GM19099 (cell line): Measurements from ENCODE around the gene HTRA3.

Experiments used
- POLR2A ChIP-seq: IDR thresholded peaks from 3 replicates; pipeline ENCODE4 v1.6.1; 2011; ENCODE audit warnings: low read depth; ENCODE audit not compliant: insufficient read length; ENCODE audit errors: extremely low read depth

The HTRA3 gene

DNA sequence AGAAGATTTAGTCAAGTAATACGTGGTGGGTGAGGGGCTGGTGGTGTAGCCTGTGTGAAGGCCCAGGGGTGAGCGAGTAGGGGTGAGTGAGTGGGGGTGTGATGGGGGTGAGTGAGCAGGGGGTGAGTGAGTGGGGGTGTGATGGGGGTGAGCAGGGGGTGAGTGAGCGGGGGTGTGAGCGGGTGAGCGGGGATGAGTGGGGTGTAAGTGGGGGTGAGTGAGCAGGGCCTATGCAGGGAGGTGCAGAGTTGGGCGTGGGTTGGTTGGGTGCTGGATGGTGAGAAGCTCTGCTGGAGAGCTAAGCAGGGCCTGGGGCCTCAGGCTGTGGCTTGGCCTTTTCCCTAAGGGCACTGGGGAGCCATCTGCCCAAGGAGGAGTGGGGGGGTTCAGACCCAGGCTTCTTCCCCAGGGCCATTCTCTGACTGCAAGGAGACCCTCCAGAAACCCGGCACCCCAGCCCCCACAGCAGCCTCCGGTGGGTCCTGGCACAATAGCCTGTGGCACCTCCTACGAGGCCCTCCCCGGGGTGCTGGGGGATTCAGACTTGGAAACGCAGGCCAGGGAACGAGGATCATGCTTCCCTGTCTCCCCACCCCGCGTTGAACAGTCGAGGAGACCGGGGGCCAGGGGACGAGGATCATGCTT is 40.1 kb upstream of the HTRA3 start:
- no peak for TF ChIP-seq POLR2A

DNA sequence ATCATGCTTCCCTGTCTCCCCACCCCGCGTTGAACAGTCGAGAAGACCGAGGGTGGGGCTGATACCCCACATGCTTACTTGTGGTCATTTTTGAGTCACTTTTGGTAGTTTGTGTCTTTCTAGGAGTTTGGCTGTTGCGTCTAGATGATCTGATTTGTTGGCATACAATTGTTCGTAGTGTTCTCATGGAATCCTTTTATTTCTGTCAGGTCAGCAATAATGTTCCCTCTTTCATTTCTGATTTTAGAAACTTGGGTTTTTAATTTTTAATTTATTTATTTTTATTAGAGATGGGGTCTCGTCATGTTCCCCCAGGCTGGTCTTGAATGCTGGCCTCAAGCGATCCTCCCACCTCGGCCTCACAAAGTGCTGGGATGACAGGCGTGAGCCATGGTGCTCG is 39.5 kb upstream of the HTRA3 start:
- TF ChIP-seq POLR2A: no peak

DNA sequence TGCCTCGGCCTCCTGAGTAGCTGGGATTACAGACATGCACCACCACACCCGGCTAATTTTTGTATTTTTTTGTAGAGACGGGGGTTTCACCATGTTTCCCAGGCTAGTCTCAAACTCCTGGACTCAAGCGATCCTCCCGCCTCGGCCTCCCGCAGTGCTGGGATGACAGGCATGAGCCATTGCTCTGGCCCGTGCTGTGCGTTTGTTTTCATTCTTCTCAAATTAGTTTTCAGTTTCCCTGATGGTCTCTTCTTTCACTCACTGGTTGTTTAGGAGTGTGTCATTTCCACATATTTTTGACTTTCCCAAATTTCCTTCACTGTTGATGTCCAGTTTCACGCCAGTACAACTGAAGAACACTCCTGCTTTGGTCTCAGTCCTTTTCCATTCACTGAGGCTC is 38.7 kb upstream of the HTRA3 start:
- TF ChIP-seq POLR2A: no peak

DNA sequence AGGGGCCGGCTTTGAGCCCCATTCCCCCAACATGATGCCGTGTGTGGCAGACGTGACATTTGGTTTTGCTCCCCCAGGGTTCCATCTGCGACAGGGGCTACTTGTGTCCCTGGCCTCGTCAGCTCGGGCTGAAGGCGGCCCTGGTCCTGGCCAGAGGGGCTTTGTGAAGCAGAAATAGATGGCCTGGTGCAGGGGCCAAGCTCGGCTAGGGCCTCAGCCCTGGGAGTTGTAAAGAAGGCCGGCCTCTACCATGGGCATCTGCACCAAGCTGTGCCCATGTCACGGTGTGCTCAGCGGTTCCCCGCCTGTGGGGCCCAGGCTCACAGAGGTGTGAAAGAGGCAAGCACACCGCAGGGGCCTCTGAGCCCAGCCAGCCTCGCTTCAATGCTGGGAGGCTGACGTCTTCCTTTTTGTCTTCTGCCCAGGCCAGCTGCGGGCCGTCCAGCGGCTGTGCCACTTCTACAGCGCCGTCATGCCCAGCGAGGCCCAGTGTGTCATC is 38.0 kb upstream of the HTRA3 start:
- no peak for TF ChIP-seq POLR2A

DNA sequence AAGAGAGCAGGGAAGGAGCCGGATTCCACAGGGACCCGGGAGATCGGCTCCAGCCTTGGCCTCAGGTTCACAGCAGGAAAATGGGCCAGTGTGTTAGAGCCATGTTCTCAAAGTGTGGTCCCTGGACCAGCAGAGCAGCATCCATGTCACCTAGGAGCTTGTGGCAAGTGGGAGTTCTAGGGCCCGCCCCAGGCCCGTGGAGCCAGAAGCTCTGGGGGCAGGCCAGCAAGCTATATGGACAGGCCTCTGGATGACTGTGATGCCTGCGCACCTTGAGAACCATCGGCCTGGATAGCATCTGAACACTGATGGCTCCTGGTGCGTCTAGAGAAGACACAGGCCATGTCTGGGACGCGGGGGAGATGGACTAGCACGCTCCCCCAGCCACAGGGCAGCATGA is 36.8 kb upstream of the HTRA3 start:
- no peak for TF ChIP-seq POLR2A

DNA sequence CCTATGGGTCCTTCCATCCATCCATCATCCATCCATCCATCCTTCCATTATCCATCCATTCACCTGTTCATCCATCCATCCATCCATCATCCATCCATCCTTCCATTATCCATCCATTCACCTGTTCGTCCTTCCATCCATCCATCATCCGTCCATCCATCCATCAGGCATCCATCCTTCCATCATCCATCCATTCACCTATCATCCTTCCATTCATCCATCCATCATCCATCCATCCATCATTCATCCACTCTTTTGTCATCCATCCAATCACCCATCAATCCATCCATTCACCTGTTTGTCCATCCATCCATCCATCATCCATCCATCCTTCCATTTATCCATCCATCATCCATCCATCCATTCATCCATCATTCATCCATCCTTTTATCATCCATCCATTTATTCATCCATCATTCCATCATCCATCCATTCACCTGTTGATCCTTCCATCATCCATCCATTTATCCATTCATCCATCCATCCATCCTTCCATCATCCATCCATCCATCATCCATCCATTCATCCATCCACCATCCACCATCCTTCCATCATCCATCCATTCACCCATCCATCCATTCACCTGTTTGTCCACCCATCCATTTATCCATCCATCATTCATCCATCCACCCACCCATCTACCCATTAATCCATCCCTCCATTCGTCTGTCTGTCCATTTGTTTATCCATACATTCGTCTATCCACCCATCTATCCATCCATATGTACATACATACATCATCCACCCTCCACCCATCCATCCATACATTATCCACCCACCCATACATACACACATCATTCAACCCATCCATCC is 35.7 kb upstream of the HTRA3 start:
- TF ChIP-seq POLR2A: no peak

DNA sequence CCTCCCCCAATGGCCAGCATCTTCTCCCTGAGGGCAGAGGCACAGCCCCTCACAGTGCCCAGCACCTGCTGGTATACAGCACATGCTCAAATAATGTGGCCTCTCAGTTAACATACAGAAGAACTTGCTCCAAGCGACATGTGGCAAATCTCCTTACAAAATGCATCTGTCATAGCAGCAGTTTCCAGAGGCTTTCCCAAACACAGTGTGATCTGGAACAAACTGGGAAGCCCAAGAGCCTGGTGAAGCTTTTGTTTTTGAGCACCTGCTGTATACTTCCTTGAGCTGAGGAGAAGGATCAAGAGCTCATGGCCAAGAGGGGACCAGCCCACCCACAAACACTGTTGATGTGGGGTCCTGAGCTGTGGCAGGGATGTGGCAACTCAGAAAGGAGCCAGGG is 34.8 kb upstream of the HTRA3 start:
- TF ChIP-seq POLR2A: no peak

DNA sequence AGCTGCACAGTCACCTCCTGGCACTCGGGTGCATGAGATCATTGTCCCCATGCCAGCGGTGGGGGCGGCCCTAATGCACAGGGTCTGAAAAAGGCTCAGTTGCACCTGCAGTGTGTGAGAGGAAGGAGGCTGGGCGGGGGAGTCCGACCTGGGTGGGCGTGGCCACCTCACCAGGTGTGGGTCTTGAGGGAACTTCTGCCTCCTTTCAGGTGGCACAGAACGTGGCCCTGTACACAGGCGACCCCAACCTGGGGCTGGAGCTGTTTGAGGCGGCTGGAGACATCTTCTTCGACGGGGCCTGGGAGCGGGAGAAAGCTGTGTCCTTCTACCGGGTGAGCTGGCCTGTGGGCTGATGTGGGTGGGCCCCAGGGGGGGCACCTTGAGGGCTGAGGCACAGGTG is 34.3 kb upstream of the HTRA3 start:
- no peak for TF ChIP-seq POLR2A

DNA sequence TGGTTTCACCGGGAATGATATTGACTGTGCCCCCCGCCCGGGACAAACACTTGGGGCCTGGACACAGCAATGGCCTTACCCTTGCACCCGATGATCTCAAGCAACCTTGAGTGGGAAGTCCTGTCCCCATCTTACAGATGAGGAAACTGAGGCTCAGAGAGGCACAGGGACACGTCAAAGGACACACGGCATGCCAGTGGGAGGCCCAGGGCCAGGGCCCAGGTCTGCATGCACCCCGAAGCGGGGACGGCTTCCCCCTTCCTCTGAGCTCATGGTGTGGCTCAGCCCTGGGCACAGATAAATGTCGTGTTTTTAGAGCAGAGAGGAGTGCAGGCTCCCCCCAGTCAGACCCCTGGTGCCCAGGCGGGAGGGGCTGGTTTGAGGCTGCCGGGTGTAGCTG is 33.9 kb upstream of the HTRA3 start:
- no peak for TF ChIP-seq POLR2A

DNA sequence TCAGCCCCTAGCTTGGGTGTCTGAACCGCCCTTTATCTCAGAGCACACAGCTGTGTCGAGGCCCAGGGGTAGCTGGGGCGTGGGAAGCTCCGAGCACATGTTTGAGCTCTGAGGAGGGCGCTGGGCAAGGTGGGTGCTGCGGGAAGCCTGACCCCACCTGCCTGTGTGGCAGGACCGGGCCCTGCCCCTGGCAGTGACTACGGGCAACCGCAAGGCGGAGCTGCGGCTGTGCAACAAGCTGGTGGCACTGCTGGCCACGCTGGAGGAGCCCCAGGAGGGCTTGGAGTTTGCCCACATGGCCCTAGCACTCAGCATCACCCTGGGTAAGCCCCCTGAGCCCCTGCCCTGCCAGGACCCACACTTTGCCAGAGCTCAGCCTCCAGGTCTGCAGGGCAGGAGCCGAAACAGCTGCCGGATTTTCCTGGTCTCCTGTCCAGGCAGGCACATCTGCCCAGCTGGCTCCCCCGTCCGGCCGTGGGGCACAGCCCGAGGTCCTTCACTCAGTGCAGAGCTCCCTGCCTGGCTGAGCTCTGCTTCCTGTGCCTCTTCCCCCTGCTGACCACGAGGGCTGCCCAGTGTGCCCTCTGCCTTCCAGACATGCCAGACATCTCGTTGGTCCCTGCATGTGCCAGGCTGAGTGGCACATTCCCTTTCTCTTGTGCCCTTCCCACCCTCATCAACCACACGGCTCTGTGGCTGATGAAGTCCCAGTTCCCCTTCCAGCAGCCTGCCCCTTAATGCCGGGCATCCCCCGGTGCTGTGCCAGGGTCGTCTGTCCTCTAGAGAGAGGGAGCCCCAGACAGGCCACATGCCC is 33.2 kb upstream of the HTRA3 start:
- TF ChIP-seq POLR2A: no peak

DNA sequence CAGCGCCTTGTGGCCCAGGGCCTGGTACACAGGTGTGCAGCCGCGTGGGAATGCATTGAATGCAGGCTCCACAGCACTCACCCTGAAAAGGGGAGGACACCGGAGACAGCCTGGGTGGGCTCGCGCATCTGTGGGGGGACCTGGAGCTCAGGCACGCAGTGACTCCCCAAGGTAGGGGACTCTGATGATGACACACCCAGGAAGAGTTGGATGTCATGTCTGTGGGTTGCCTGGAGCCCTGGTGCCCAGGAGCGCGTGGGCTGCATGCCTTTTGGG is 32.7 kb upstream of the HTRA3 start:
- no peak for TF ChIP-seq POLR2A

DNA sequence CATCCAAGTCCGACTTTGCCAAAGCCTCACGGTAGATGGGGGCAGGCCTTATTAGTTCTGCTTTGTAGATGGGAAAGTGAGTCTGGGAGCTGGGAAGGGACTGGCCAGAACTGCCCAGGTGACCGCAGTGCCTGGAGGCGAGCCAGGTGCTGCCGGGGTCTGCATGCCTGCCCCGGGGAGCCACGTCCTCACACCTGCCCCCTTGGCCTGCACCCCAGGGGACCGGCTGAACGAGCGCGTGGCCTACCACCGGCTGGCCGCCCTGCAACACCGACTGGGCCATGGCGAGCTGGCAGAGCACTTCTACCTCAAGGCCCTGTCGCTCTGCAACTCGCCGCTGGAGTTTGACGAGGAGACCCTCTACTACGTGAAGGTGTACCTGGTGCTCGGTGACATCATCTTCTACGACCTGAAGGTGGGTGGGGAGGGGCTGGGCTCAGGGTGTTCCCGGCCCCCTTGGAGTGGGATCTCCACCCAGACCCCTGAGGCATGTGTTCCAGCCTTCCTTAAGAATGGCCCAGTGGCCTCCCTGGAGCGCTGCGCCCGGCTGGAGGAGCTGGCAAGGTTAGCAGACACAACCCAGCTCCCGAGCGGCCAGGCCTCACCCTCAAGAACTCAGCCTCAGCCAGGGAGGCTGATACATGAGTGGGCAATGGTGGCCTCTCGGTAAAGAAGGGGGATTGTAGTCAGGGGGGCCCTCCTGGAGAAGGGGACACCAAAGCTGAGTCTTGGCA is 32.1 kb upstream of the HTRA3 start:
- no peak for TF ChIP-seq POLR2A

DNA sequence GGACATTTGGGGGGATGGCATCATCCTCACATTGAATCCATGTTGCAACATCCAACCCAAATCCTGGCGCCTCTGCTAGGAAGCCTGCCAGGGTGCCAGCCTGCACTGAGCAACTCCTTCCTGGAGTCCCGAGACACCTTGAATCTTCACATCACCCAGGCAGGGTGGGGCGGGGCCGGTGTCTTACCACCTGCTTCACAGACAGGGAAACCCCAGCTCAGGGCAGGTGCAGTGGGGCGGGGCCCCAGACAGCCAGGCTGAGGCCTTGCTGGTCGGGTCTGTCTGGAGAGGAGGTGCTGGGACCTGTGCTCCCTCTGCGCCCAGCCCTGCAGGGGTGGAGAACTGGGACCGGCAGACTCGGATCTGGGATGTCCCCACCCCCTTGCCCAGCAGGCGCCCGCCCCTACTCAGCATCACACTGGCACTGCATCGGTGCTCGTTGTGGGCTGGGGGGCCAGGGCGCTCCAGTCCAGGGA is 31.5 kb upstream of the HTRA3 start:
- TF ChIP-seq POLR2A: no peak

DNA sequence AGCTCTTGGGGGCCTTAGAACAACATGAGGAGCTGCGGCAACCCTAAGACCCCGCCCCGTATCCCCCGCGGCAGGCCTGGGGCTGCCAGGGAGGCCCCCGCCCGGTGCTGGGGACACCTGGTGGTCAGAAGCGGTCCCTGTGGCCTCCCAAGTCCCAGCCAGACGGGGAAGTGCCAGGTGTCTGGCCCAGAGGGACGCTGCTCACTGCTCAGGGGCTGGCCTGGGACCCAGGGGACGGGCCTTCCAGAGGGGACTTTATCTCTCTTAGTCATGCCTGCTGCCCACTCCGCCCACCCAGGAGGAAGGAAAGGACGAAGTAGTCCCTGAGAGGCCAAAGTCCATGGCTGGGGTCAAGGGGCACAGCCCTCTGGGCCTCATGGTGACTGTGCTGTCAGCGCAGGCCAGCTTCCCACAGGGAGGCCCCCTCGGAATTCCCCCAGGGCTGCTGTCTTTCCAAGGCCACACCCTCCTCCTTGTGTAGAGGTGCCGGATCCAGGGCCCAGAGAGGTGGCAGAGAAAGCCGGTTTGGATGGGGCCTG is 31.0 kb upstream of the HTRA3 start:
- TF ChIP-seq POLR2A: no peak

DNA sequence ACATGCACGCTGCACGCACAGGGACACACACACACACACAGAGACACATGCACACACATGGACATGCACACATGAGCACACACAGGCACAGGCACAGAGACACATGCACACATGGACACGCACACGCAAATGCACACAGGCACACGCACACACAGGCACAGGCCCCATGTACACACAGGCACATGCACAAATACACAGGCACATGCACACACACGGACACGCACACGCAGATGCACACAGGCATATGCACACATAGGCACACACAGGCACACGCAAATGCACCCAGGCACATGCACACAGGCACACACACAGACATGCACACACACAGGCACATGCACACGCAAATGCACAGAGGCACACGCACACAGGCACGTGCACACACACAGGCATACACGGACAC is 30.3 kb upstream of the HTRA3 start:
- TF ChIP-seq POLR2A: no peak
